Renal cortex interstitium (tissue), 11 donors: ENCODE results near the gene LDLRAD2. TPM values are rescaled to one million over a fixed set of nuclear protein-coding genes. Genes with fewer than 3 reads are reported as not detected.
"Not testable (repeated sequence)": the region's sequence is repeated elsewhere in the genome, so short reads cannot be mapped to it uniquely, and the experiment has no call there.

Source experiments
- DNase-seq, 11 donors: peaks; one replicate each; pipeline ENCODE4 v3.0.0-alpha.2; 2013; ENCODE audit warnings: low read depth in 9 of 11, low spot score in 4 of 11; ENCODE audit errors: extremely low read depth in 1 of 11
- polyA plus RNA-seq, 3 donors: library from polyadenylated mRNA; unstranded; fragments of 120-200 nt; gene quantifications; one replicate each; pipeline ENCODE4 v1.2.1, GENCODE V29; 2013; ENCODE audit not compliant: insufficient read length in 3 of 3

The LDLRAD2 gene
- polyA plus RNA-seq, 3 donors = 4.4 to 6.5 (median 5.8) TPM

DNA sequence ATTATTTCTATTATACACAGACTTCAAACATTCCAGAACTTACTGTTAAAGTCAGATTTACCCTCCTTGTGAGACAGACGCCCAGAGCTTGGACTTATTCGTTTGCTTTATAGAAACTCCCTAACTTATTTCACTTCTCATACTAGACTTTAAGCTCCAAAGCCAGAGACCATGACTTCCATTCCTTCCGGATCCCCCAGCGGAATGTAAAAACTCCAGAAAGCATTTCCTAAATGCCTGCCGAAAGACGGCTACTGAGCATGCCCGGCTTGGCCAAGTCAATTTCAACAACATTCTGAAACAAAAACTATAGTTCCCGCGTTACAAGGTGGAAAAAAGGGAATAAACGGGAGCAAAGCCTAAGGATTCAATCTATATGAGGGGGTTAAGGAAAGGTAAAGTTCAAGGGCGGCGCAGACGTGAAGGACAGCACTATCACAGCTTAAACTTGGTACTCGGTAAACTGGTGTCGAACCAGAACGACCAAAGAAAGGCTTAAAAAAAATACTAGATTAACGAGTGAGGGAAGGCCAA, 30.2 kb upstream of the LDLRAD2 start:
- peak in 8 of 11 donors; percentile 17 to 46 (median 34) for DNase-seq

DNA sequence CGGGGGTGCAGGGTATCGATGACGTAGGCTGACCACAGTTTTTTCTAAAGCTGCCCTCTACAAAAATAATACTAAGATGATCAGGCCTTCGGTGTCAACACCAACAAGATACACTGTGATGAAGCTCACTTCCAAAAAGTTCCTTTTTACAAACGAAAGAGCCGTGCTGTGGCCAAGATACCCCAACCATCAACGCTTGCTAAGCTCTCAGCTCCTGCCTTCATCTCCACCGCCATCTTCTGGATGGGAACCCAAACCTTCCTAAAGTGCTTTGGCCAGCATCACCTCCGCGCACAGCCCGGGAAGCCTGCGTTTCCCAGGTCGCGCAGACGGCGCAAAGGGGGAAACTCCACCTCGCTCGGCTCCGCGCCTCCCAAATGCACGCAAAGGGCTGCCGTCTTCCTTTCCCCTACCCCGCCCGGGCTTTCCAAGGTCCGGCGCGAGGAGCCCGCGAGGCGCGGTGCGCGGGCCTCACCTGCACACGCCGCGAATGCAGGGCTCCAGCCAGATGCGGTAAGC, 29.7 kb upstream of the LDLRAD2 start:
- peak in 9 of 11 donors; percentile 24 to 48 (median 44) for DNase-seq

DNA sequence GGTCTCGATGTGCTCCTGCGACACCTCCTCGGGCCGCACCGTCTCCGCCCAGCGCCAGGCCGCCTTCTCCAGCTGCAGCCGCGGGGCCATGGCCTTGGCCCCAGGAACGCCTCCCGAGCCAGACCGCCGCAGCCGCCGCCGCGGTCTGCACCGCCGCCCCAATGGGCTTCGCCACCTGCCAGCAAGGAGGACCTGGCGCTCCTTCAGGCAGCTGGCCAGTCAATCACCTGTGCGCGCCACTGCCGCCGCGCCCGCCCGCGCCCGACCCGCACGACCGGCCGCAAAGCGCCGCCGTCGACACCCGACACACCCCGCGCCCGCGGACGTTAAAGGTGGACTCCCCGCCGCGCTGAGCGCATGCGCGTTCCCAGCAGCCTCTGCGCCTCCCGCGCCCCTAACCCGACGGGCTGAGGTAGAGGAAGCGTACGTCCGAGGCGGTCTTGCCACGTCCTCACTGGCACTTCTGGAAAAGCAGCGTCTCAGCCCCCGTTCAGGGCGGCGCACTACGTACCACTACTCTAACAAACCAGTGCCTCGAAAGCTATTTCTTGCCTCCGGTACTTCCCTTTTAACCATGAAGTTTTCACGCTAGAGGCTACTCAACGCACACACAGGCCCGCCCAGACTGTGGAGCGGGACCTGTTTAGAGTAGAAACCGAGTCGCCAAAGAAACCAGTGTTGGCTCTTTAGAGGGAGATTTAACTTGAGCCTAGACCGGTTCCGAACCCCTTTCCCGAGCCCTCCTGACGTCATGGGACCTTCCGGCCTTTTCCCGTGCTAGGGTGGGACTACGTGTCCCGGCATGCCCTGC, 29.0 kb upstream of the LDLRAD2 start, which contains the start of gene USP48:
USP48 (minus strand) TSS at position 282 of the 811 bp plus-strand sequence; CDS start at position 90, 192 bp downstream.
- peak; percentile 90 to 96 (median 95) for DNase-seq

DNA sequence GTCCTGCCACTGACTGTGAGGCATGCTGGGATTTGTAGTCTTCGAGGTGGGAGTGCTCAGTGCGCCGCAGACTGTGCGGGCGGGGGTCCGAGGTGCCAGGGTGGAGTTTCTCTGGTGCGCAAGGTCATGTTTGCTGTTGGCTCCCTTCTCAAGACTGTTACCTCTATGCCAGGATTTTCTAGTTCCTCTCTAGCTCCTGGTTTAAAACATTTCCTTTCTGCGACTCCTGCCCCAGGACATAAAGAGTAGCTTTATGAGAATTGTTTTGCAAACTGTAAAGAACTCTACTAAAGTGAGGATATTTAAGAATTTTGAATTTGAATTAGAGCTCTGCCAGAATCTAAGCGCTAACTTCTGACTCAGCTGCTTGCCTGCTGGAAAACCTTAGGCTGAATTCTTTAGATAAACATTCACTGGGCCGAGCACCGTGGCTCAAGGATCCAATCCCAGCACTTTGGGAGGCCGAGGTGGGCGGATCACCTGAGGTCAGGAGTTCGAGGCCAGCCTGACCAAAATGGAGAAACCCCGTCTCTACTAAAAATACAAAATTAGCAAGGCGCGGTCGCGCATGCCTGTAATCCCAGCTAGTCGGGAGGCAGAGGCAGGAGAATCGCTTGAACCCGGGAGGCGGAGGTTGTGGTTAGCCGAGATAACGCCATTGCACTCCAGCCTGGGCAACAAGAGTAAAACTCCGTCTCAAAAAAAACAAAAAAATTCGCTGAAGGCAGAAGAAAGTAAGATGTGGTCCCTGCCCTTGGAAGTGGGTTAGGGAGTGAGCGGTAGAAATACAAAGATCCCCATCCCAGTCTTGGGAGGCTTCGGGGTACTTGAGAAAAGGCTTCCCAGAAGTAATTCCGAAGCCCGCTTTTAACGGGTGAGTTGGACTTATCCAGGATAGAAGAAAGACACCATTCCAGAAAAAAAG, 28.1 kb upstream of the LDLRAD2 start:
- DNase-seq = peak in 1 of 11 donors; percentile 93

DNA sequence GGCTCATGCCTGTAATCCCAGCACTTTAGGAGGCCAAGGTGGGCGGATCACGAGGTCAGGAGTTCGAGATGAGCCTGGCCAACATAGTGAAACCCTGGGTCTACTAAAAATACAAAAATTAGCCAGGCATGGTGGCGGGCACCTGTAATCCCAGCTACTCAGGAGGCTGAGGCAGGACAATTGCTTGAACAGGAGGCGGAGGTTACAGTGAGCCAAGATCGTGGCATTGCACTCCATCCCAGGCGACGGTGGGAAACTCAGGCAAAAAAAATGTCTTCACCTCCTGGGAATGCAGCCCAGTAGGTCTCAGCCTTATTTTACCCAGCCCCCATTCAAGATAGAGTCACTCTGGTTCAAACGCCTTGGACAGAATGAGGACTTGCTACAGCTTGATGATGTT, 26.3 kb upstream of the LDLRAD2 start:
- DNase-seq = not testable (repeated sequence)

DNA sequence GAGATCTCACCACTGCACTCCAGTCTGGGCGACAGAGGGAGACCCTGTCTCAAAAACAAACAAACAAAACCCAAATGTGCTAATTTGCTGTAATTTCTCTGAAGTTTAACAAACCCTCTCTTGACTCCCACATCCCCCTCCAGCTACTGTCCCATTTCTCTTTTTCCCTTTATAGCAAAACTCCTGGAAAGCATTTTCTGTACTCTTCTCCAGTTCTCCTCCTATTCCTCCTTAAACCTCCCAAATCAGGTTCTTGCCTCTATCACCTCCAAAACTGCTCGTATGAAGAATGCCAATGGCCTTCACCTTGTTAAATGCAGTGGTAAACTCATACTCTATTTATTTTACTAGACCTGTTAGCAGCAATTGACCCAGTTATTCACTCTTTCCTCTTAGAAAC, 25.4 kb upstream of the LDLRAD2 start:
- DNase-seq = no peak

DNA sequence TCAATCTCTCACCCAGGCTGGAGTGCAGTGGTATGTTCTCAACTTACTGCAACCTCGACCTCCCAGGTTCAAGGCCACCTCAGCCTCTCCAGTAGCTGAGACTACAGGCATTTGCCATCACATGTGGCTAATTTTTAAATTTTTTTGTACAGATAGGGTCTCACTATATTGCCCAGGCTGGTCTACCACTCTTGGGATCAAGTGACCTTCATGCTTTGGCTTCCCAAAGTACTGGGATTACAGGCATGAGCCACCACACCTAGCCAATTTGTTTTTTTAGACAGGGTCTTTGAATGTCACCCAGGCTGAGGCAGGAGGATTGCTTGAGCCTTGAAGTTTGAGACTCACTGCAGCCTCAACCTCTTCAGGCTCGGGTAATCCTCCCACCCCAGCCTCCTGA, 19.0 kb upstream of the LDLRAD2 start:
- DNase-seq = no peak

DNA sequence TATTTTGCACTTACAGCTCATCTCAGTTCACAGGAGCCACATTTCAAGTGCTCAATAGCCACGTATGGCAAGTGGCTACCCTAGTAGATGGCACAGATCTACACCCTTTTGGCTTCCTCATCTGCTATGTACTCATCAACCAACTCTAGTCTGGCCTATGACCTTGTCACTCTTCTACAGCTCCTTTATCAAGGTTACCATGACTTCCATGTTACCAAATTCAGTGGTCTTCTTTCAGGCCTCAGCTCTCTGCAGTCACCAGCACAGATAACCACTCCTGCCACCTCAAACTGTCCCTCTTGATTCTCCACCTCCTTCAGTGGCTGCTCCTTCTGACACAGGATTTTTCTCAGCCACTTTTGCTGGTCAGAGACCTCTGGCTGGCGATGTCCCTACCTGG, 17.4 kb upstream of the LDLRAD2 start:
- no peak for DNase-seq

DNA sequence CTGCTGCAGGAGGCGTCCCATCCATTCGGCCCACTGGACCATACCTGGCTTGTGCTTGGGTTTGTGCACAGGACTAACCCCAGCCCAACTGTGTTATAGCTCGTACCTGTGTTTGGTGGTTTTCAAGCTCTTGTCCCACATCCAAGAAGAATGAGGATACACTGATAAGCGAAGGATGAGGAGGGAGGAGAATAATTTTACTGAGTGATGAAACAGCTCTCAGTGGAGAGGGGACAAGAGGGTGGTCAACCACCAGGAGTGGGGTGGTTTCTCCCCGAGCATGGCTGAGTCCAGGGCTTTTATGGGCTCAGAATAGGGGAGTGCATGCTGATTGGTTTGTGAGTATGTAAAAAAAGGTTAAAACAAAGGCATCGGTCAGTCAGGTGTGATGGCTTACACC, 17.0 kb upstream of the LDLRAD2 start:
- no peak for DNase-seq

DNA sequence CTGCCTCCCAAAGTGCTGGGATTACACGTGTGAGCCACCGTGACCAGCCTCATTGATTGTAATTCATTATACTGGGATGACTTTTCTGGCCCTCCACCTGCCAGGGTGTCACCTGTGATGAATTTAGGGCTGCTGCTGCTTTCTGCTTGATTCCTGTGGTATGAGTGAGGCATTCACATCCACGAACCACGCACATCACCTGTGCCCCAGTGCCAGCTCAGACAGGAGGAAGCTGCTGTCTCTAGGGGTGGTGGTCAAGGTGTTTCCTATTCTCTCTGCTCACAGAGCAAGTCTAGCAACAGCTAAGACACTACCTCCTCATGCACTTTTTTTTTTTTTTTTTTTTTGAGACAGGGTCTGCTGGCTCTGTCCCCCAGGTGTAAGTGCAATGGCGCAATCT, 12.3 kb upstream of the LDLRAD2 start:
- DNase-seq = no peak

DNA sequence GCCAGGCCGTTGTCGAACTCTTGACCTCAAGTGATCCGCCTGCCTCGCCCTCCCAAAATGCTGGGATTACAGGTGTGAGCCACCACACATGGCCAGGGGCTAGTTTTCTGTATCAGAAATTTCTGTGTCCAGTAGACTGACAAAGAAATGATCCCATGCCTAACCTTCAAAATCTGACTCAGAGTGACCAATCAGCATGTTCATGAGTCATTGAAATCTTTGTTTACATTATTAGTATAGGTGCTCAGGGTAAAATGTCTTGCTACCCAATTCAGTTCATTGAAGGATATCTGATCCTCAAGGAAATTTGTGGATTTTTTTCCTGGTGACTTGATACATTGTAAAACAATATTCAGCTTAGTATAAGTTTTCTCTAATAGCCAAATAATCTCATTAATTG, 11.0 kb upstream of the LDLRAD2 start:
- no peak for DNase-seq

DNA sequence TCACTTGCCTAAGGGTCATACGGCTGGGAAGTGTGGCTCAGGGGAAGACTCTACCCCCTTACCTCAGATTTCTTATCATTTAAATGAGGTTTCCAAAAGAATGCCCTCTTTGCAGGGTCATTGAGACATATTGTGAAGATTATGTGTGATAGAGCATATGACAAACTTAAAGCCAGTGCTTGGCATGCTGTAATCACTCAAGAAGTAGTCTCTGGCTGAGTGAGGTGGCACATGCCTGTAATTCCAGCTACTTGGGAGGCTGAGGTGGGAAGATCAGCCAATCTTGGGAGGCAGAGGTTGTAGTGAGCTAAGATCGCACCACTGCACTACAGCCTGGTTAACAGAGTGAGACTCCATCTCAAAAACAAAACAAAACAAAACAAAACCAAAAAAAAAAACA, 7.5 kb upstream of the LDLRAD2 start:
- DNase-seq = no peak

DNA sequence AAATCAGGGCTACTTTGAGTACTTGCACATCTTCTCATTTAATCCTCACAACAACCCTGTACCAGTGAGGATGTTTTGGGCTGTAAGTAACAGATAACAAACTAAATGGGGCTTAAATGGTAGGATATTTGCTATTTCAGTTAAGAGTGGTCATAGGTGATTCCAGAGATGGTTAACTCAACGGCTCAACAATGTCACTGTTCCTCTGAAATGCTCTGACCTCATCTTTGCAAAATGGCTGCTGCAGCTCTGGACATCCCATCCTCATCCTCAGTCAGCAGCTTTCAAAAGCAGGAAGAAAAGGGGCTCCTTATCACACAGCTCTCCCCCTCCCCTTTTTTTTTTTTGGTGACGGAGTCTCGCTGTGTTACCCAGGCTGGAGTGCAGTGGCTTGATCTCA, 1.5 kb downstream of the LDLRAD2 start:
- DNase-seq = no peak

DNA sequence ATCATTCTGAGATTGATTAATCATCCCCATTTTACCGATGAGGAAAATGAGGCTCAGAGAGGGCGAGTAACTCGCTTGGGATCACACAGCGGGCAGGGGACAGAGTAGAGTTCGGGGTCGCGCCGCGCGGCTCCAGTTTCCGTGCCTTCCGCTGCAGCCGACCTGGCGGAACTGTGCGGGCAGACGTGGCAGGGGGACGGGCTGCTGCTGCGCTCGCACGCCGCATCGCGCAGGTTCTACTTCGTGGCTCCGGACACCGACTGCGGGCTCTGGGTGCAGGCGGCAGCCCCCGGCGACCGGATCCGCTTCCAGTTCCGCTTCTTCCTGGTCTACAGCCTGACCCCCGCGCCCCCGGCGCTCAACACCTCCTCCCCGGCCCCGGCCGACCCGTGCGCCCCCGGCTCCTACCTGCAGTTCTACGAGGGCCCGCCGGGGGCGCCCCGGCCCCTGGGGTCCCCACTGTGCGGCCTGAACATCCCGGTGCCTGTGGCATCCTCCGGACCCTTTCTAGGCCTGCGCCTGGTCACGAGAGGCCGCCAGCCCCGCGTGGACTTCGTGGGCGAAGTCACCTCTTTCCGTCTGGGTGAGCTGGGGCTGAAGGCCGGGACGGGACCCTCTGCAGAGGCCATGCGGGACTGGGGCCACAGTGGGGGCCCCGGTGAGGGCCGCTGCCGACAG, 2.3 kb downstream of the LDLRAD2 start:
- DNase-seq = peak in 9 of 11 donors; percentile 5 to 34 (median 15)

DNA sequence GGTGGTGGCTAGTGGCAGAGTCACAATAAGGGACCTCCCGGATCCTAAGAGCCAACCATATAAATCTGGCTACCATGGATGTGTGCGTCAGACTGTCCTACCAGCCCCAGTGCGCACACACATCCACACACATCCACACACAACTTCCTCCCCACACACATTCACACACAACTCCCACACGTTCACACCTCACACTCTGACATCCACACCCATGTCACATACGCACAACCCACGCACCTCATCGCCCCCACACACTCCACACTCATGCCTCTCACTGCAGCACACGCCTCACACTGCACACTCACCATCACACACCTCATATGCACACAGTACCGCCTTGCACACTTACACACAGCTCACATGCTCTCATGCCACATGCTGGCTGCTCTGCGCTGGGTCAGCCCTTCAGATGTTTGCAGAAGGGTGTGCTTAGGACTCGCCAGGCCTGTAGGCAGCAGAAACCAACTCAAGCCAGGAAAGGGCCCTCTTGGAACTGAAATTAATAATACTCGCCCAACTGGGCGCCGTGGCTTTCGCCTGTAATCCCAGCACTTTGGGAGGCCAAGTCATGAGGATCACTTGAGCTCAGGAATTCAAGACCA, 3.0 kb downstream of the LDLRAD2 start:
- DNase-seq = no peak

DNA sequence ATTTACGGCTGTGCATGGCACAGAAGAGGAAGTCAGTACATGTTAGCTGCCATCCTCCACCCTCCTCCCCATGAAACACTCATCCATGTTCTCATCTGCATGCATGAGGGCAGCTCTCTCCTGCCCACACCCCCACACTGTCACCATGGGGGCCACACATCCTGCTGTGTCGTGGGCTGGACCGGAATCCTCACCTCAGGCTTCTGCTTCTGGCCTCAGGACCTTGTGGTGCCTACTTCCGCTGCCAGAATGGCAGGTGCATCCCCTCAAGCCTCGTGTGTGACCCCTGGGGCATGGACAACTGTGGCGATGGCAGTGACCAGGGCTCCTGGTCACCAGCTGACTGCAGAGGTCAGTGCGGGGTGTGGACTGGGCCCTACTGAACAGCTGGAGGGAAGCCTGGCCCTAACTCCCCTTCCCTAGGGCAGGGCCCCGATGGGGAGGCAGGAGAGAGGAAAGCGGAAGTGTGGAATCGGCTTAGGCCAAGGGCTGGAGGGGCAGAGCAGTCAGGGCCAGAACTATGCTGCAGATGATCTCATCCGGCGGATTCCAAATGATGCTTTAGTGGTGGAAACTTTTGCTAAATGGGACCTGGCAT, 3.8 kb downstream of the LDLRAD2 start:
- no peak for DNase-seq

DNA sequence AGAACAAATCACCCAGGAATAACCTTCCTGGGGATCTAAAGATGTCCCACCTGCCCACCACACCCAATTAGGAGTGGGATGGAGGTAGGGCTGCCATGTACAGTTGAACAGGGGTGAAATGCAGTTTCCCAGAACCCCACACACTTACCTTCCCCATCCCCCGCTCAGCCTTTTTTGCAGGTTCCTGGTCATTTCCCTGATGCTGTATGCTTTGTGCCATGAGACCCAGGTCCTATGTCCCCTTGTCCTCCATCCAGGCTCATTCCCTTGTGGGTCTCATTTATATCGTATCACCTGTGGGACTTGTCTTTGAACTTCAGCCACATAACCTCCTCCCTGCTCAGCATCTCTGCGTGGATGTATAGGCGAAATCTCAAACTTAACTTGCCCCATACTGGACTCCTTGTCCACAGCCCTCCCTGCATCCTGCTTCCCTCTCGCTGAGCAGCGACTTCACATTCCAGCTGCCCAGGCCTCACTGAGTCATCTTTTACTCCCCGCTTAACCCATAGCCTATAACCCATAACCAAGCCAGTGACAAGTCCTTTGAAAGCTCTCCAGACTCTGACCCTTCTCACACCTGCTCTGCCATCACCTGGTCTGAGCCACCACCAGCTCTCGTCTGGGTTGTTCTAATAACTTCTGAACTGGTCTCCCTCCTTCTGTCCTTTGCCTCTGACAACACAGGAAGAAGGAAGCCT, 4.7 kb downstream of the LDLRAD2 start:
- no peak for DNase-seq

DNA sequence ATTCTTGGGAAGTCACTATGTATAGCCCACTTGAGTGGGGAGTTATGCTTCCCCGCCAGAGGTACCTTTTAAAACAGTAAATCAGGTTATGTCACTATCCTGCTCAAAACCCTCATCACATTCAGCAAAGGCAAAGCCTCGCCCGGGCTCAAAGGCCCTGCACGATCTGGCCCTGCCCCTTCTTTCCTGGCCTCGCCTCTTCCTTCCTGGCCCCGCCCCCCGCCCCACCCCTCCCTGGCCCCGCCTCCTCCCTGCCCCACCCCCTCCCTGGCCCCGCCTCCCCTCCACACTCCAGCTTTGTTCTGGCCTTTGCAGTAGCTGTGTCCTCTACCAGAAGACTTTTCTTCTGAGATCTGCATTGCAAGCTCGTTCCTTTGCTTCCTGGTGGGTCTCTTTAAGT, 6.6 kb downstream of the LDLRAD2 start:
- DNase-seq = no peak
